ENCODE data around the gene GPC5.

Gene GPC5

GRCh38 chr13:91684746-91685145 is 286.3 kb downstream of the GPC5 start:
- Histone ChIP-seq H3K9ac (ENCODE audit: low read length) (no peak overlapping the region), H3K9me3 (ENCODE audit: control insufficient read depth, low read length) (no peaks in the 10 kb centered on the region), H3K36me3 (ENCODE audit: control insufficient read depth, insufficient read depth, low read length) (no peaks in the 10 kb centered on the region), H3K27me3 (ENCODE audit: control insufficient read depth, insufficient read depth, low read length) (no peaks in the 10 kb centered on the region), H3K4me3 (ENCODE audit: low read length) (no peak overlapping the region), H3K4me1 (ENCODE audit: control insufficient read depth, insufficient read depth, low read length) (no peaks in the 10 kb centered on the region)

GRCh38 chr13:91690944-91691343 is 292.5 kb downstream of the GPC5 start:
- Histone ChIP-seq H3K9me3 (ENCODE audit: control insufficient read depth, low read length) (no peaks in the 10 kb centered on the region), H3K36me3 (ENCODE audit: control insufficient read depth, insufficient read depth, low read length) (no peaks in the 10 kb centered on the region), H3K4me3 (ENCODE audit: low read length) (no peak overlapping the region), H3K27me3 (ENCODE audit: control insufficient read depth, insufficient read depth, low read length) (no peaks in the 10 kb centered on the region), H3K9ac (ENCODE audit: low read length) (no peak overlapping the region), H3K4me1 (ENCODE audit: control insufficient read depth, insufficient read depth, low read length) (no peaks in the 10 kb centered on the region)

- H3K4me1 ChIP-seq (ENCODE audit: control insufficient read depth, insufficient read depth, low read length), result no peaks in the 10 kb centered on the region
- H3K27me3 ChIP-seq (ENCODE audit: control insufficient read depth, insufficient read depth, low read length), result no peaks in the 10 kb centered on the region
- H3K36me3 ChIP-seq (ENCODE audit: control insufficient read depth, insufficient read depth, low read length), result no peaks in the 10 kb centered on the region
- H3K4me3 ChIP-seq (ENCODE audit: low read length), result no peak overlapping the region
- no peaks in the 10 kb centered on the region for H3K9me3 ChIP-seq (ENCODE audit: control insufficient read depth, low read length)
- H3K9ac ChIP-seq (ENCODE audit: low read length), result no peak overlapping the region
Measured at GRCh38 chr13:91693466-91693865, 295.0 kb downstream of the GPC5 start.

GRCh38 chr13:91698308-91698707 is 299.9 kb downstream of the GPC5 start:
- no peaks in the 10 kb centered on the region for H3K9me3 ChIP-seq (ENCODE audit: control insufficient read depth, low read length)
- no peaks in the 10 kb centered on the region for H3K4me1 ChIP-seq (ENCODE audit: control insufficient read depth, insufficient read depth, low read length)
- no peak overlapping the region for H3K4me3 ChIP-seq (ENCODE audit: low read length)
- no peaks in the 10 kb centered on the region for H3K27me3 ChIP-seq (ENCODE audit: control insufficient read depth, insufficient read depth, low read length)
- H3K9ac ChIP-seq (ENCODE audit: low read length), result no peak overlapping the region
- no peaks in the 10 kb centered on the region for H3K36me3 ChIP-seq (ENCODE audit: control insufficient read depth, insufficient read depth, low read length)

- no peak overlapping the region for H3K4me3 ChIP-seq (ENCODE audit: low read length)
- no peaks in the 10 kb centered on the region for H3K36me3 ChIP-seq (ENCODE audit: control insufficient read depth, insufficient read depth, low read length)
- H3K9ac ChIP-seq (ENCODE audit: low read length), result no peak overlapping the region
- H3K4me1 ChIP-seq (ENCODE audit: control insufficient read depth, insufficient read depth, low read length), result no peaks in the 10 kb centered on the region
- no peaks in the 10 kb centered on the region for H3K9me3 ChIP-seq (ENCODE audit: control insufficient read depth, low read length)
- H3K27me3 ChIP-seq (ENCODE audit: control insufficient read depth, insufficient read depth, low read length), result no peaks in the 10 kb centered on the region
Measured at GRCh38 chr13:91698767-91699166, 300.3 kb downstream of the GPC5 start.

- no peak overlapping the region for H3K4me3 ChIP-seq (ENCODE audit: low read length)
- H3K4me1 ChIP-seq (ENCODE audit: control insufficient read depth, insufficient read depth, low read length), result no peaks in the 10 kb centered on the region
- no peaks in the 10 kb centered on the region for H3K36me3 ChIP-seq (ENCODE audit: control insufficient read depth, insufficient read depth, low read length)
- no peaks in the 10 kb centered on the region for H3K9me3 ChIP-seq (ENCODE audit: control insufficient read depth, low read length)
- H3K27me3 ChIP-seq (ENCODE audit: control insufficient read depth, insufficient read depth, low read length), result no peaks in the 10 kb centered on the region
- no peak overlapping the region for H3K9ac ChIP-seq (ENCODE audit: low read length)
Measured at GRCh38 chr13:91699863-91700262, 301.4 kb downstream of the GPC5 start.

- H3K36me3 ChIP-seq (ENCODE audit: control insufficient read depth, insufficient read depth, low read length), result no peaks in the 10 kb centered on the region
- H3K27me3 ChIP-seq (ENCODE audit: control insufficient read depth, insufficient read depth, low read length), result no peaks in the 10 kb centered on the region
- H3K9ac ChIP-seq (ENCODE audit: low read length), result no peak overlapping the region
- H3K9me3 ChIP-seq (ENCODE audit: control insufficient read depth, low read length), result no peaks in the 10 kb centered on the region
- H3K4me3 ChIP-seq (ENCODE audit: low read length), result no peak overlapping the region
- H3K4me1 ChIP-seq (ENCODE audit: control insufficient read depth, insufficient read depth, low read length), result no peaks in the 10 kb centered on the region
Measured at GRCh38 chr13:91701975-91702374, 303.6 kb downstream of the GPC5 start.

- H3K27me3 ChIP-seq (ENCODE audit: control insufficient read depth, insufficient read depth, low read length), result no peaks in the 10 kb centered on the region
- H3K4me1 ChIP-seq (ENCODE audit: control insufficient read depth, insufficient read depth, low read length), result no peaks in the 10 kb centered on the region
- no peaks in the 10 kb centered on the region for H3K9me3 ChIP-seq (ENCODE audit: control insufficient read depth, low read length)
- no peak overlapping the region for H3K9ac ChIP-seq (ENCODE audit: low read length)
- no peaks in the 10 kb centered on the region for H3K36me3 ChIP-seq (ENCODE audit: control insufficient read depth, insufficient read depth, low read length)
- no peak overlapping the region for H3K4me3 ChIP-seq (ENCODE audit: low read length)
Measured at GRCh38 chr13:91702411-91702810, 304.0 kb downstream of the GPC5 start.

GRCh38 chr13:91704398-91704797 is 306.0 kb downstream of the GPC5 start:
- Histone ChIP-seq H3K36me3 (ENCODE audit: control insufficient read depth, insufficient read depth, low read length) (no peaks in the 10 kb centered on the region), H3K9me3 (ENCODE audit: control insufficient read depth, low read length) (no peaks in the 10 kb centered on the region), H3K27me3 (ENCODE audit: control insufficient read depth, insufficient read depth, low read length) (no peaks in the 10 kb centered on the region), H3K4me3 (ENCODE audit: low read length) (no peak overlapping the region), H3K4me1 (ENCODE audit: control insufficient read depth, insufficient read depth, low read length) (no peaks in the 10 kb centered on the region), H3K9ac (ENCODE audit: low read length) (no peak overlapping the region)

GRCh38 chr13:91708558-91708957 is 310.1 kb downstream of the GPC5 start:
- Histone ChIP-seq H3K36me3 (ENCODE audit: control insufficient read depth, insufficient read depth, low read length) (no peaks in the 10 kb centered on the region), H3K9ac (ENCODE audit: low read length) (no peak overlapping the region), H3K27me3 (ENCODE audit: control insufficient read depth, insufficient read depth, low read length) (no peaks in the 10 kb centered on the region), H3K9me3 (ENCODE audit: control insufficient read depth, low read length) (no peaks in the 10 kb centered on the region), H3K4me3 (ENCODE audit: low read length) (no peak overlapping the region), H3K4me1 (ENCODE audit: control insufficient read depth, insufficient read depth, low read length) (no peaks in the 10 kb centered on the region)

- H3K4me3 ChIP-seq (ENCODE audit: low read length), result no peak overlapping the region
- H3K4me1 ChIP-seq (ENCODE audit: control insufficient read depth, insufficient read depth, low read length), result no peaks in the 10 kb centered on the region
- no peak overlapping the region for H3K9ac ChIP-seq (ENCODE audit: low read length)
Measured at GRCh38 chr13:91709180-91709579, 310.8 kb downstream of the GPC5 start.

GRCh38 chr13:91710733-91711132 is 312.3 kb downstream of the GPC5 start:
- Histone ChIP-seq H3K27me3 (ENCODE audit: control insufficient read depth, insufficient read depth, low read length) (no peaks in the 10 kb centered on the region), H3K9ac (ENCODE audit: low read length) (no peak overlapping the region), H3K36me3 (ENCODE audit: control insufficient read depth, insufficient read depth, low read length) (no peaks in the 10 kb centered on the region), H3K4me3 (ENCODE audit: low read length) (no peak overlapping the region), H3K4me1 (ENCODE audit: control insufficient read depth, insufficient read depth, low read length) (no peaks in the 10 kb centered on the region), H3K9me3 (ENCODE audit: control insufficient read depth, low read length) (no peaks in the 10 kb centered on the region)

More at GRCh38 chr13:91709180-91709579, 310.8 kb downstream of the GPC5 start:
- Histone ChIP-seq H3K27me3 (ENCODE audit: control insufficient read depth, insufficient read depth, low read length) (no peaks in the 10 kb centered on the region), H3K36me3 (ENCODE audit: control insufficient read depth, insufficient read depth, low read length) (no peaks in the 10 kb centered on the region), H3K9me3 (ENCODE audit: control insufficient read depth, low read length) (no peaks in the 10 kb centered on the region)

- Histone ChIP-seq H3K9ac (ENCODE audit: low read length) (no peak overlapping the region), H3K4me3 (ENCODE audit: low read length) (no peak overlapping the region), H3K27me3 (ENCODE audit: control insufficient read depth, insufficient read depth, low read length) (no peaks in the 10 kb centered on the region), H3K9me3 (ENCODE audit: control insufficient read depth, low read length) (no peaks in the 10 kb centered on the region), H3K36me3 (ENCODE audit: control insufficient read depth, insufficient read depth, low read length) (no peaks in the 10 kb centered on the region), H3K4me1 (ENCODE audit: control insufficient read depth, insufficient read depth, low read length) (no peaks in the 10 kb centered on the region)
Measured at GRCh38 chr13:91714855-91715254, 316.4 kb downstream of the GPC5 start.
